RWPE1 (cell line): ENCODE data around the gene CAPN5.

Source experiments
- CTCF ChIA-PET: fragments of 350-600 bp; sonication (Branson Sonifier 250); formaldehyde crosslinking; extraction: SDS; loops from one replicate; lab custom pipeline; 2021; lab: Yijun Ruan, JAX
- POLR2A ChIA-PET: fragments of 400-600 bp; formaldehyde crosslinking; extraction: SDS; loops from one replicate; lab custom pipeline; 2020; ENCODE audit warnings: antibody characterized with exemption; ENCODE audit not compliant: low non-redundant PET; lab: Yijun Ruan, JAX
- DNase-seq: peaks from one replicate; pipeline ENCODE4 v3.0.0; 2012; ENCODE audit warnings: low spot score
- H3K27ac ChIP-seq: fragments of 450-650 bp; 2 replicates; pipeline ENCODE4 v1.5.1; 2017
- CTCF ChIP-seq: fragments of 450-650 bp; conservative IDR thresholded peaks from 2 replicates; pipeline ENCODE4 v1.5.1; 2017; ENCODE audit warnings: low read depth, mild to moderate bottlenecking

The CAPN5 gene

GRCh38 chr11:77118971-77119370, 52.2 kb downstream of the CAPN5 start:
- TF ChIP-seq CTCF = no peak
- CTCF ChIA-PET = no interaction called here
- POLR2A ChIA-PET = no interaction called here
- no peak for DNase-seq
- no peak overlapping the region for H3K27ac ChIP-seq

- no peak for TF ChIP-seq CTCF
These were observed 52.8 kb downstream of the CAPN5 start for GRCh38 chr11:77119531-77119936.

GRCh38 chr11:77120571-77120970, 53.8 kb downstream of the CAPN5 start:
- POLR2A ChIA-PET = no interaction called here
- TF ChIP-seq CTCF = no peak
- CTCF ChIA-PET = interaction anchor here (0.9 kb wide), 1 partner anchor 130 kb away, joined by 3 read pairs; no protein-coding TSS in a partner anchor
- H3K27ac ChIP-seq = no peak overlapping the region
- no peak for DNase-seq

More at GRCh38 chr11:77119531-77119936, 52.8 kb downstream of the CAPN5 start:
- no peak overlapping the region for H3K27ac ChIP-seq
- CTCF ChIA-PET = interaction anchor here (0.6 kb wide), 1 partner anchor 10 kb away, joined by 3 read pairs; no protein-coding TSS in a partner anchor
- DNase-seq = no peak
- POLR2A ChIA-PET = no interaction called here

GRCh38 chr11:77121096-77121640, 54.4 kb downstream of the CAPN5 start:
- no peak for TF ChIP-seq CTCF
- DNase-seq = no peak
- POLR2A ChIA-PET = no interaction called here
- no peak overlapping the region for H3K27ac ChIP-seq
- CTCF ChIA-PET = interaction anchor here (0.9 to 1.0 kb wide), 2 partner anchors 30 to 129 kb away, joined by 3 read pairs; no protein-coding TSS in a partner anchor

- H3K27ac ChIP-seq = no peak overlapping the region
- no peak for DNase-seq
- TF ChIP-seq CTCF = no peak
- CTCF ChIA-PET = interaction anchor here (0.5 to 1.0 kb wide), 3 partner anchors 9 to 601 kb away, joined by 3 to 5 read pairs (median 3); no protein-coding TSS in a partner anchor
- POLR2A ChIA-PET = no interaction called here
These were observed 55.3 kb downstream of the CAPN5 start for GRCh38 chr11:77121876-77122575.

- CTCF ChIA-PET = no interaction called here
- no peak for TF ChIP-seq CTCF
- POLR2A ChIA-PET = no interaction called here
These were observed 55.9 kb downstream of the CAPN5 start for GRCh38 chr11:77122576-77123212.

More at GRCh38 chr11:77122576-77123212, 55.9 kb downstream of the CAPN5 start:
- H3K27ac ChIP-seq = no peak overlapping the region
- no peak for DNase-seq
